ENCODE results near the gene VSTM4.

VSTM4 gene

GRCh38 chr10:49012603-49013002 is 102.7 kb downstream of the VSTM4 start:
- no peak for TF ChIP-seq CTCF (IDR thresholded peaks at IDR 0.05; ENCODE audit: low read depth, low read length, missing control alignments)
- DNase-seq (ENCODE audit: low read depth): no peak
- no peak overlapping the region for H3K4me3 ChIP-seq (ENCODE audit: low read depth, low read length)

- DNase-seq (ENCODE audit: low read depth): no peak
- no peak overlapping the region for H3K4me3 ChIP-seq (ENCODE audit: low read depth, low read length)
- TF ChIP-seq CTCF (IDR thresholded peaks at IDR 0.05; ENCODE audit: low read depth, low read length, missing control alignments): no peak
These were observed 103.6 kb downstream of the VSTM4 start for GRCh38 chr10:49011756-49012155.

- DNase-seq (ENCODE audit: low read depth): no peak
- H3K4me3 ChIP-seq (ENCODE audit: low read depth, low read length): no peak overlapping the region
- TF ChIP-seq CTCF (IDR thresholded peaks at IDR 0.05; ENCODE audit: low read depth, low read length, missing control alignments): no peak
These were observed 104.5 kb downstream of the VSTM4 start for GRCh38 chr10:49010865-49011264.

GRCh38 chr10:49010295-49010694 is 105.0 kb downstream of the VSTM4 start:
- TF ChIP-seq CTCF (IDR thresholded peaks at IDR 0.05; ENCODE audit: low read depth, low read length, missing control alignments): no peak
- no peak for DNase-seq (ENCODE audit: low read depth)
- no peak overlapping the region for H3K4me3 ChIP-seq (ENCODE audit: low read depth, low read length)

- DNase-seq (ENCODE audit: low read depth): no peak
- no peak for TF ChIP-seq CTCF (IDR thresholded peaks at IDR 0.05; ENCODE audit: low read depth, low read length, missing control alignments)
- H3K4me3 ChIP-seq (ENCODE audit: low read depth, low read length): no peak overlapping the region
These were observed 105.9 kb downstream of the VSTM4 start for GRCh38 chr10:49009199-49009979.

GRCh38 chr10:49008505-49009198 is 106.7 kb downstream of the VSTM4 start:
- H3K4me3 ChIP-seq (ENCODE audit: low read depth, low read length): no peak overlapping the region
- TF ChIP-seq CTCF (IDR thresholded peaks at IDR 0.05; ENCODE audit: low read depth, low read length, missing control alignments): no peak

More at GRCh38 chr10:49008505-49009198, 106.7 kb downstream of the VSTM4 start:
- no peak for DNase-seq (ENCODE audit: low read depth)
